HG03039 (cell line): Measurements from ENCODE around the gene FAM98C.

ENCODE experiments used
- ATAC-seq: cut with Tn5 transposase; IDR thresholded peaks from one replicate; pipeline ENCODE4 v1.9.1; 2021; ENCODE audit warnings: mild to moderate bottlenecking, moderate library complexity; ENCODE audit not compliant: unreplicated experiment

Gene FAM98C

DNA sequence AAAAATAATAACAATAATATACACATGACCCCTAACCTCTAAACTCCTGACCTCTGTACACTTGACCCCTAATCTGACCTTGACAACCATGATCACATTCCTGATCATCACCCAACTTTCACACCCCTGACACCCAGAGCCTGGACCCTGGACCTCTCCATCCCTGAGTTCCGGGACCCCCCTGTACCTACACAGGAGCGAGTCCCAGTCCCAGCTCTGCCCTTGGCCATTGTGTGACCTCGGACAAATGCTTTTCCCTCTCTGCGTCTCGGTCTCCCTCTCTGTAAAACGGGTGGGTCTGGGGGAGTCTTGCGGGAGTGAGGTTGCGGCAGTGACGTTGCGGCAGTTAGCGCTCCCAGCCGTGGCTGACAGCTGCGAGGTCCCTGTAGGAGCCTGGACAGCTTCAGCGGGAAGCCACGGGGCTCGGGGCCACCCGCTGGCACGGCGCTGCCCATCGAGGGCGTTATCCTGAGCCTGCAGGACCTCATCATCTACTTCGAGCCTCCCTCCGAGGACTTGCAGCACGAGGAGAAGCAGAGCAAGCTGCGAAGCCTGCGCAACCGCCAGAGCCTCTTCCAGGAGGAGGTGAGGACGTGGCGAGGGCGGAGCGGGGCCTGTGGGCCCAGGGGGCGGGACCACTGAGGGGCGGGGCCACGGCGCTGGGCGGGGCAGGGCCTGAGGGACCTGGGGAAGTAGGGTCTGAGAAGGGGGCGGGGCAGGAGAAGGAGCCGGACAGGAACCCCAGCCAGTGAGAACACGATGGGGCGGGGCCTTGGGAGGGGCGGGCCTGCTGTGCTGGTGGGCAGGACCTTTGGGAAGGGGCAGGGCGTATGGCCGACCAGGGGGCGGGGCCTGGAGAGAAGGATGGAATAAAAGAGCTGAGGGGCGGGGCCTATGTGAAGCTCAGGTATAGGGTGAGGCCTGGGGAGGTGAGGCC lies 49.8 kb downstream of the FAM98C start:
- ATAC-seq: no peak

DNA sequence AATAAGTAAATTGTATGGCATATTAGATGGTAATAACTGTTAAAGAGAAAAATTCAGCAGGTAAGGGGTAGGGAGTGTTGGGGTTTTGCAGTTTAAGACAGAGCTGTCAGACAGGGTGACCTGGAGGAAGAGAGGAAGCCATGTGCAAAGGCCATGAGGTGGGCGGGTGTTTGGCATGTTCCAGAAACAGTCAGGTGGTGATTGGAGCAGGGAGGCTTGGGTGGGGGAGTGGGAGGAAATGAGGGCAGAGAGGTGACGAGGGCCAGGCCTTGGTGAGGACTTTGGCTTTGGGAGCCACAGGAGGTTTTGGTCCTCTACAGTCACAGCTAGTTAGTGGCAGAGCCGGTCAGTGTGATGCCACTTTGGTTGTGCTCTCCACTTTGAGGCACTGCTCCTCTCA lies 50.7 kb downstream of the FAM98C start:
- ATAC-seq: no peak

DNA sequence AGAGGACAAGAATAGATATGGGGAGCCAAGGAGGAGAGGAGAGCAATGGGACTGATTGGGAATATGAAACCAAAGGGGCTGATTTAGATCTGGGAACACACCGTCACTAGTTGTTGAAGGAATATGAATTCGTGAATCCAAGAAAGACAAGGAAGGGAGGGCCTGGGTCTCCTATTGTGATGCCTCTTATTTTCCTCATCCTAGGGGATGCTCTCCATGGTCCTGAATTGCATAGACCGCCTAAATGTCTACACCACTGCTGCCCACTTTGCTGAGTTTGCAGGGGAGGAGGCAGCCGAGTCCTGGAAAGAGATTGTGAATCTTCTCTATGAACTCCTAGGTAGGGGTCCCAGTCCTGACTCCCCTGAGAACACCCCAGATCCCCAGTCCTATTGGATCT lies 52.1 kb downstream of the FAM98C start:
- no peak for ATAC-seq

DNA sequence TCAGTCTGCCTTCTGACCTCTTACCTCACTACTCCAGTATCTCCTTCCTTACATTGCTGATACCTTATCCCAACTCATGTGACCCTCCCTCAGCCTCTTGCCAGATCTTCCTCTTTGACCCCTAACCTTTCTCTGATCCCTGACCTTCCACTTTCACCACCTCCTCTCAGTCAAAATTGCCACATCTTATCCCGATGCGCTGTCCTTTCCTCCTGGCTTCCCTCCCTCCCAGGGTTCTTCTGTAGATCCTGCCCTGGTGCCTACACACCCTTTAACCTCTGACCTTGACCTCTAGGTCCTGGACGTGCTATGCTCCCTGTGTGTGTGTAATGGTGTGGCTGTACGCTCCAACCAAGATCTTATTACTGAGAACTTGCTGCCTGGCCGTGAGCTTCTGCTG lies 54.3 kb downstream of the FAM98C start:
- ATAC-seq: no peak

DNA sequence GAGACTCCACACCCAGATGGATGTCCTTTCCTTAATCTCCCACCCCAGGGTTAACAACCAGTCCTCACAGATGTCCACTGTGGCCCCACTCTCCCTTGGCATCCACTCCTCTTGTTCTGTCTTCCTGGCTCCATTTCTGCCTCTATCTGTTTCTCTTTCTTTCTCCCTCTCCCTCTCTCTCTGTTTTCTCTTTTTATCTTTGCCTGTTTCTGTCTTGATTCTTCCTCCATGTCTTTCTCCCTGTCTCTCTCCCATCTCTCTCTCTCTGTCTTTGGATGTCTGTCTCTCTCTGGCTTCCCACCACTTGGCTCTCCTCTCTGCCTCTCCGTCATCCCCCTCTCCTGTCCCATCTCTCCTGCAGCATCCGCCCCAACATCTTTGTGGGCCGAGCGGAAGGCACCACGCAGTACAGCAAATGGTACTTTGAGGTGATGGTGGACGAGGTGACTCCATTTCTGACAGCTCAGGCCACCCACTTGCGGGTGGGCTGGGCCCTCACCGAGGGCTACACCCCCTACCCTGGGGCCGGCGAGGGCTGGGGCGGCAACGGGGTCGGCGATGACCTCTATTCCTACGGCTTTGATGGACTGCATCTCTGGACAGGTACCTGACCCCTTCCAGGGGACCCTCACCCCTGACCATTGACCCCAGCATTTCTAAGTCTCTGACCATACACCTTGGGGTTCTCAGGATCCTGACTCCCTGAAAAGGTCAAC lies 55.0 kb downstream of the FAM98C start:
- ATAC-seq: no peak
